ENCODE data around the gene MTAP.
"Not testable (repeated sequence)": the region's sequence is repeated elsewhere in the genome, so short reads cannot be mapped to it uniquely, and the experiment has no call there.

GRCh38 chr9:21959268-21959667, 156.8 kb downstream of the MTAP start:
- TF ChIP-seq CTCF (optimal IDR thresholded peaks at IDR 0.05 in 1 of 3, IDR thresholded peaks at IDR 0.05 in 1 of 3, conservative IDR thresholded peaks at IDR 0.05 in 1 of 3; ENCODE audit: extremely low read depth in 1 of 3, insufficient read depth in 2 of 3, low read length in 3 of 3); EZH2 (IDR thresholded peaks at IDR 0.05; ENCODE audit: low read length): not testable (repeated sequence)
